GM20000 (cell line): ENCODE data around the gene DSCAM.

ENCODE experiments used
- DNase-seq: peaks from one replicate; pipeline ENCODE4 v3.0.0; 2012; ENCODE audit warnings: low spot score
- CTCF ChIP-seq: IDR thresholded peaks from 2 replicates; pipeline ENCODE4 v1.5.1; 2012; ENCODE audit warnings: mild to moderate bottlenecking, control low read depth; ENCODE audit errors: extremely low read depth, missing control alignments

Gene DSCAM

GRCh38 chr21:40797410-40797809 lies 49.5 kb downstream of the DSCAM start:
- no peak for DNase-seq
- no peak for TF ChIP-seq CTCF

DNA sequence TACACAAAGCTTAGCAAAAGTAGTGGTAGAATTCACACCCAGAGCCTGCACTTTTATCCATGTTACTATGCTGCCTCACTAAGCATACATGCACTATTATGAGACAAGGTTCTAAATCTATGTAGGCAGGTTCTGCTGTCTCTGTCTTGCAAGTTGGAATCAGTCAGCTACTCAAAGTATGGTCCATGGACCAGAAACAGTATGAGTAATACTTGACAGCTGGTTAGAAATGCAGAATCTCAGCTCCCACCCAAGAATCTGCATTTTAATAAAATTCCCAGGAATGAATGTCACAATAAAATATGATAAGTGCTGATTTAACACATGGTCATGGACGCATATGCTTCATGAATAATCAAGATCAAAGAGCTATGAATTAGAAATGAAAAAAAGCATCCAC lies 50.5 kb downstream of the DSCAM start:
- DNase-seq = no peak
- no peak for TF ChIP-seq CTCF

DNA sequence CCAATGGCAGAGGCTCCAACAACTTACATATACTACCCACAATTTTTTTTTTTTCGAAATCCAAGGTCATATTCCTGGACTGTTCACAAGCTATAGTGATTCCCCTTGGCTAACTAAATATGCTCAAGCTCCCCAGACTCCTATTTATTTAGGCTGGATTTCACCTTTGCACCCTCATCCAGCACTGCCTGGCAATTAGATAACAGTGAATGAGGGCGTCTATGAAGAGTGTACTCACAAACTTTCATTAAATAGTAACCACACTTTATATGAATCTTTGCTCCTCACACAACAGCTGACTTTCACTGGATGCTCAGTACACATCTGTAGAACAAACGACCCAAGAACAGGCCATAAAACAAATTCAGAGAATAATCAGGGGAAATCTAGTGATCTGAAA lies 51.6 kb downstream of the DSCAM start:
- TF ChIP-seq CTCF = no peak
- no peak for DNase-seq

- no peak for TF ChIP-seq CTCF
- DNase-seq = no peak
Observed at GRCh38 chr21:40792691-40793456, 54.1 kb downstream of the DSCAM start.

DNA sequence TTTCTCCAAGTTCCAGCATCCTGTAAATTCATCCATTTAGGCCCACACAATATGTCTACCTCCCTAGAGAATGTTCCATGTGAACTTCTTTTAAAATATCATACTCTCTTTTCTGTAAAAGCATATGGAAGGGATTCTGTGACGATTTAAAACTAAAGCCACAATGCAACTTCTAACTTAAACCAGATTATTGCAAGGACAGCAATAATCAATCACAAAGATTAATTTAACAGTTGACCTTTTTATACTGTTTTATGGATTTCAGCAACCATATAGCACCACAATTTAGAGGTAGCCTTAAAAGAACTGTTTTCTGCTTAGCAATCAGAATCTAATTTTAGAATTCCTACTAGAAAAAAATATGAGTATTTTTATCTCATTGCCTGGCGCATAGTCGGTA lies 58.3 kb downstream of the DSCAM start:
- DNase-seq = no peak
- TF ChIP-seq CTCF = no peak

DNA sequence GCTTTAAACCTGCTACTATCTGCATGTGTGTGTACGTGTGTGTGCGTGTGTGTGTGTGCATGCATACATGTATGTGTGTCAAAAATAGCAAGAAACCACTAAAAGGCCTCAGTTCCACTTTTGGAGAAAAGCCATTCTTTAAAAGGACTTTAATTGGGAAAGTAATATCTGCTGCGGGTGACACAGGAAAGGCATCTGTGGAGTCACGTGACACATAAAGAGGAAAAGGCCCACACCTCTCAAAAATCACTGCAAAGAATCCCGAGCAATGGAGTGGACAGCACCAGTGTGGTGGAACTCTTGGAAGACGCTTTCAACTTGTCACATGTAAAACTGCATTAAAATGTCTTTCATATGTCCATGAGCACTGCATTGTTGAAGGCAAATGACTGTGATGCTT lies 63.6 kb downstream of the DSCAM start:
- DNase-seq = no peak
- no peak for TF ChIP-seq CTCF

- TF ChIP-seq CTCF = no peak
- no peak for DNase-seq
Observed at GRCh38 chr21:40770435-40771055, 76.4 kb downstream of the DSCAM start.
